Peyer's patch (tissue), 4 donors: ENCODE results near the gene BMPR1A.

Experiments used
- CTCF ChIP-seq, 6 experiments: fragments of 450-650 bp in 4 of 6; fragments of 200-600 bp in 2 of 6; sonication (generic) in 1 of 6; IDR thresholded peaks; one replicate each; pipeline ENCODE4 v1.5.1; 2017 to 2019; ENCODE audit warnings: antibody characterized with exemption in 6 of 6, mild to moderate bottlenecking in 3 of 6, moderate library complexity in 1 of 6
- POLR2A ChIP-seq, 2 donors: fragments of 450-650 bp; IDR thresholded peaks; one replicate each; pipeline ENCODE4 v1.5.1; 2017; ENCODE audit warnings: antibody characterized with exemption in 2 of 2, mild to moderate bottlenecking in 2 of 2, moderate library complexity in 2 of 2

- TF ChIP-seq CTCF (IDR thresholded peaks at IDR 0.05), result no peak
- TF ChIP-seq POLR2A (IDR thresholded peaks at IDR 0.05), result no peak
Measured at GRCh38 chr10:86846088-86846487, 89.7 kb downstream of the BMPR1A start.
